Adrenal gland (tissue), 12 donors: Measurements from ENCODE around the gene CTBP1. TPM values are rescaled to one million over a fixed set of nuclear protein-coding genes. Genes with fewer than 3 reads are reported as not detected.

Experiments used
- DNase-seq, 7 donors: peaks; one replicate each; pipeline ENCODE4 v3.0.0-alpha.2; 2019 to 2020
- H3K27ac ChIP-seq, 5 donors: fragments of 200-600 bp; sonication (generic) in 4 of 5; 1 replicate in 3 of 5; 2 replicates in 2 of 5; pipeline versions ENCODE4 v1.5.1 to v1.8.0; 2016 to 2020; ENCODE audit warnings: mild to moderate bottlenecking in 1 of 5
- H3K27me3 ChIP-seq: fragments of 200-600 bp; 2 replicates; pipeline ENCODE4 v1.8.0; 2021
- H3K36me3 ChIP-seq, 2 donors: fragments of 200-600 bp; replicated peaks in 1 of 2; 1 replicate in 1 of 2; 2 replicates in 1 of 2; pipeline versions ENCODE4 v1.5.1 to v1.8.0; 2018 to 2022
- H3K4me1 ChIP-seq, 2 donors: fragments of 200-600 bp; replicated peaks in 1 of 2; 1 replicate in 1 of 2; 2 replicates in 1 of 2; pipeline versions ENCODE4 v1.5.1 to v1.8.0; 2018 to 2021
- H3K4me3 ChIP-seq, 4 donors: fragments of 200-600 bp; sonication (generic) in 3 of 4; one replicate each; pipeline ENCODE4 v1.5.1; 2016 to 2018
- H3K9me3 ChIP-seq, 3 donors: fragments of 200-600 bp; sonication (generic) in 1 of 3; replicated peaks in 1 of 3; 1 replicate in 2 of 3; 2 replicates in 1 of 3; pipeline versions ENCODE4 v1.5.1 to v1.8.0; 2016 to 2021
- POLR2A ChIP-seq, 2 donors: fragments of 450-650 bp; IDR thresholded peaks; one replicate each; pipeline ENCODE4 v1.6.1; 2017; ENCODE audit warnings: antibody characterized with exemption in 2 of 2, mild to moderate bottlenecking in 2 of 2, moderate library complexity in 1 of 2
- WGBS, 4 donors: extraction: QIAGEN DNeasy Blood & Tissue Kit in 2 of 4; methylation state at CpG; one replicate each; pipeline versions ENCODE4 v1.1.5 to v1.1.7; 2013 to 2017; 5-methylcytosine and 5-hydroxymethylcytosine counted together
- intact Hi-C, 2 donors: fragments of 100-400 bp; cut with DNase I; formaldehyde crosslinking; loops; one replicate each; pipeline versions ENCODE4 v1.14.1 to v1.15.0; 2022 to 2023
- polyA plus RNA-seq, 3 donors: library from polyadenylated mRNA; stranded (reverse); fragments of 200-250 nt in 2 of 3; fragments of 350-450 nt in 1 of 3; fragmentation: Illumina TruSeq in 1 of 3; extraction: RNeasy Lipid Tissue Mini Kit (QIAGEN cat#74804) in 1 of 3; gene quantifications; one replicate each; pipeline ENCODE4 v1.2.3, GENCODE V29; 2013 to 2014
- total RNA-seq, 9 donors: library from RNA; depleted of rRNA in 4 of 9; stranded (reverse); fragments of >200 nt in 4 of 9; fragments of 120-200 nt in 1 of 9; fragmentation: NEBNext Ultra II Directional in 1 of 9; extraction: Animal tissue kit (Norgen Biotek cat#: 25700) in 1 of 9; gene quantifications; one replicate each; pipeline versions ENCODE4 v1.1.0 to v1.2.4, GENCODE V29; 2013 to 2023
- TF ChIP-seq, protein P1 (sequence below), 6 experiments: fragments of 450-650 bp in 4 of 6; fragments of 200-600 bp in 2 of 6; sonication (generic) in 1 of 6; IDR thresholded peaks; 1 replicate in 5 of 6; 2 replicates in 1 of 6; pipeline versions ENCODE4 v1.5.1 to v1.8.0; 2016 to 2021; ENCODE audit warnings: antibody characterized with exemption in 6 of 6, mild to moderate bottlenecking in 2 of 6, moderate library complexity in 1 of 6
- donor health status: healthy with polysubstance abuse.
- donor health status: Bipolar disorder and iron deficiency.
- donor health status: DM: yes; HTN: yes; CAD: no.
- donor health status: DM: no; HTN: no; CAD: no.
- donor health status: DM: no; HTN: no; CAD: no.
- donor health status: DM: yes; HTN: yes; CAD: no.

Gene CTBP1
- total and polyA plus RNA-seq, 12 donors, result 45.7 to 293 (median 159) TPM

DNA sequence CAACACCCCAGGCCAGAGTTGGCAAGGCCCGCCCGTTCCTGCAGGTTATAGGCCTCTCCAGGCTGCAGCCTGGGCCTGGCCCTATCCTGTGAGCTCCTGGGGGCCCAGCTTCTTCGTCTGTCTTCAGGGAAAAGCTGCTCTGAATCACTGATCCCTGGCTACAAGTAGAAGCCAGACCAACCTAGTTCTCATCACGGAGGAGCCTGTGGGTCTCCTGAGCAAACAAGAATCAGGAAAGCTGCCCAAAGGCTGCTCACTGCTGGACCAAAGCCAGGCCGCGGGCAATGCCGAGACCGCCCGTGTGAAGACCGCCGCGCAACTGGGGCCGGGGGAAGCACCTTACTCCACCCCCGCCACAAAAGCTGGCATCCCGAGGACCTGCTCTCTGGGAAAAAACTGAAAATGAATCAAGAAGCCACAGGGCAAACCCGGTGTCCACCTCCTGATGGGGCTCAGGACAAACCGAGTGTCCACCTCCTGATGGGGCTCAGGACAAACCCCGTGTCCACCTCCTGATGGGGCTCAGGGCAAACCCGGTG is 12.8 kb downstream of the CTBP1 start:
- Histone ChIP-seq H3K4me3 (no peak overlapping the region), H3K9me3 (no peaks in the 10 kb centered on the region), H3K36me3 (peaks cover 0 to 64% of the 10 kb centered on the region in 2 donors), H3K27me3 (no peaks in the 10 kb centered on the region), H3K4me1 (peaks cover 3 to 36% of the 10 kb centered on the region in 2 donors), H3K27ac (peak overlapping the region in 1 of 5 donors; percentile 86)
- peak in 2 of 7 donors; percentile 13 to 19 for DNase-seq
- intact Hi-C loops, result no loop called here
- no peak for TF ChIP-seq POLR2A (IDR thresholded peaks at IDR 0.05)
- TF ChIP-seq, protein P1, sequence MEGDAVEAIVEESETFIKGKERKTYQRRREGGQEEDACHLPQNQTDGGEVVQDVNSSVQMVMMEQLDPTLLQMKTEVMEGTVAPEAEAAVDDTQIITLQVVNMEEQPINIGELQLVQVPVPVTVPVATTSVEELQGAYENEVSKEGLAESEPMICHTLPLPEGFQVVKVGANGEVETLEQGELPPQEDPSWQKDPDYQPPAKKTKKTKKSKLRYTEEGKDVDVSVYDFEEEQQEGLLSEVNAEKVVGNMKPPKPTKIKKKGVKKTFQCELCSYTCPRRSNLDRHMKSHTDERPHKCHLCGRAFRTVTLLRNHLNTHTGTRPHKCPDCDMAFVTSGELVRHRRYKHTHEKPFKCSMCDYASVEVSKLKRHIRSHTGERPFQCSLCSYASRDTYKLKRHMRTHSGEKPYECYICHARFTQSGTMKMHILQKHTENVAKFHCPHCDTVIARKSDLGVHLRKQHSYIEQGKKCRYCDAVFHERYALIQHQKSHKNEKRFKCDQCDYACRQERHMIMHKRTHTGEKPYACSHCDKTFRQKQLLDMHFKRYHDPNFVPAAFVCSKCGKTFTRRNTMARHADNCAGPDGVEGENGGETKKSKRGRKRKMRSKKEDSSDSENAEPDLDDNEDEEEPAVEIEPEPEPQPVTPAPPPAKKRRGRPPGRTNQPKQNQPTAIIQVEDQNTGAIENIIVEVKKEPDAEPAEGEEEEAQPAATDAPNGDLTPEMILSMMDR (IDR thresholded peaks at IDR 0.05), result no peak
- 83 to 94% (median 89%) methylated on average over 5 to 19 of the region's 19 CpGs for WGBS, 4 donors

DNA sequence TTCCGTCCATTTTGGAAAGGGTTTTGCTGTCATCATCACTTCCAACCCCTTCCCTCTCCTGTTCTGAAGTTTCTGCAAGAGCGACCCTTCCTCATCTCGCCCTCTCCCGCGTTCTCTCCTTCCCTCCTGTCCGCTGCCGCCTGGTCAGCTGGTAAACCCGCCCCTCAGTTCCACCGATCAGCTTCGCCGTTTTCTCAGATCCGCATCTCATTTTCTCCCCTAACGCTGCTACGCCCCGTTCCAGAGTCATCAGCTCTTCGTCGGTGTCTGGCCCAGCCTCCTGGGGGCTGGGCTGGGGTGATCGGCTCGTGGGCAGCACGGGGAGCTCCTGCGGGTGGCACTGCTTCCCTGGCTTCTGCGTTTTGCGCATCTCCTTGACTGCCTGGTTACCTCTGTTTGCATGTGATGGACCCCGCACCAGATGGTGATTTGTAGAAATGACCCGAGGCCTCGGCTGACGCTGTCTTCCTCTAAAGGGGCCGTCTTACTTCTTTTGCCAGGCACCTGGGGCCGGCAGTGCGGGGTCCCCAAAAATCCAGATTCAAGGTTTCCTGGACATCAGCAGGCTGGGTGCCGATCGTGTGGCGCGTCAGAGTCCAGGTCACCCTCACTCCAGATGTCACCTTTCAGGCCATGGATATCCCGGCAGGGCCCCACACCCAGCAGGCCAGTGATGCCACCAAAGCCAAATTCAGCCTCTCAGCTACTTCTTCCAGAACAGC is 13.4 kb downstream of the CTBP1 start:
- intact Hi-C loops, result no loop called here
- no peaks in the 10 kb centered on the region for H3K9me3 ChIP-seq
- H3K27ac ChIP-seq, result peak overlapping the region in 2 of 5 donors; percentile 12 to 86
- 92 to 95% (median 94%) methylated on average over 23 to 35 of the region's 35 CpGs for WGBS, 4 donors
- no peaks in the 10 kb centered on the region for H3K27me3 ChIP-seq
- H3K36me3 ChIP-seq, result peaks cover 0 to 63% of the 10 kb centered on the region in 2 donors
- no peak overlapping the region for H3K4me3 ChIP-seq
- H3K4me1 ChIP-seq, result peaks cover 3 to 36% of the 10 kb centered on the region in 2 donors
- TF ChIP-seq POLR2A (IDR thresholded peaks at IDR 0.05), result no peak
- TF ChIP-seq, protein P1 (IDR thresholded peaks at IDR 0.05), result no peak
- DNase-seq, result peak in 3 of 7 donors; percentile 12 to 16 (median 12)

DNA sequence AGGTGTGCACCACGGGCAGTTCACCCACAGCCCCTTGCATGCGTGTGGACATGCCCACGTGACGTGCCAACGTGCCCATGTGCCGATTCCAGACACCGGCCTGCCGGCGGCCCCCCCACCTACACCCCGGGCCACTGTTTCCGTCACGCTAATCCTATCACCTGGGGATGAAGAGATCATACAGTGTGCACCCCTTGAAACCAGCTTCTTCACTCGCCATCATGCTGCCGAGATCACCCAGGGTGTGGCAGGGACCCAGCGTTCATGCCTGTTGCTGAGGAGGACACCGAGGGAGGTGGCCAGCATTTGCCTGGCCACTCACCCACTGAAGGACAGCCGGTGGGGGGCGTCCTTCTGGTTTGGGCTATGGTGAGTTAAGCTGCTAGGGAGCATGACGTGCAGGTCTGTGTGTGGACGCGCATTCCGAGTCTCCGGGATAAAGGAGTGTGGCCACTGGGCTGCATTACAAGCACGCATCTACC is 14.1 kb downstream of the CTBP1 start:
- WGBS, 4 donors, result 88 to 89% (median 89%) methylated on average over 20 to 24 of the region's 24 CpGs
- intact Hi-C loops, result no loop called here
- Histone ChIP-seq H3K27ac (peak overlapping the region in 2 of 5 donors; percentile 73 to 86), H3K9me3 (no peaks in the 10 kb centered on the region), H3K36me3 (peaks cover 0 to 69% of the 10 kb centered on the region in 2 donors), H3K27me3 (no peaks in the 10 kb centered on the region), H3K4me3 (no peak overlapping the region), H3K4me1 (peaks cover 3 to 36% of the 10 kb centered on the region in 2 donors)
- no peak for TF ChIP-seq POLR2A (IDR thresholded peaks at IDR 0.05)
- TF ChIP-seq, protein P1 (IDR thresholded peaks at IDR 0.05), result no peak
- DNase-seq, result peak in 3 of 7 donors; percentile 9 to 21 (median 17)

DNA sequence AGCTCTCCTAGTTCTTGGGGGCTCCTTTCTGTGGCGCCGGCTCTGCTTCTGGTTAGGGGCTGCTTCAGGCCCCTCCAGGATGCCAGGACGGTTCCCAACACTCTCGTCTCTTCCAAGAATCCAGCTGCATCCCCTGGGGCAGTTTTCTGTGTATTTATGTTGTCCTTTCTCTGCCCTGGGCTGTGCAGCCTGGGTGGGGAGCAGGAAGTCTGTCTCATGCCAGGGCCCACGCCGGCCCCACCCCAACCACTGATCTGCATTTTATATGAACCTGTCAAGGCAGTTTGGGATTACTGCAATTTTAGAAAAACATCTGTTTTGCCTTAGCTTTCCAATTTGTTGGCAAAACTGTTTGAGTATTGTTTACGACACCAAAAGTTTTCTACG is 14.6 kb downstream of the CTBP1 start:
- intact Hi-C loops, result no loop called here
- 57 to 69% (median 66%) methylated on average over 8 of the region's 8 CpGs for WGBS, 4 donors
- Histone ChIP-seq H3K36me3 (peaks cover 0 to 67% of the 10 kb centered on the region in 2 donors), H3K4me1 (peaks cover 3 to 36% of the 10 kb centered on the region in 2 donors), H3K27me3 (no peaks in the 10 kb centered on the region), H3K27ac (peak overlapping the region in 3 of 5 donors; percentile 52 to 86 (median 73)), H3K9me3 (no peaks in the 10 kb centered on the region), H3K4me3 (no peak overlapping the region)
- peak in 2 of 7 donors; percentile 15 to 49 for DNase-seq
- TF ChIP-seq, protein P1 (IDR thresholded peaks at IDR 0.05), result no peak
- no peak for TF ChIP-seq POLR2A (IDR thresholded peaks at IDR 0.05)
